ENCODE results near the gene USP24.
"Not testable (repeated sequence)": the region's sequence is repeated elsewhere in the genome, so short reads cannot be mapped to it uniquely, and the experiment has no call there.

USP24 gene

GRCh38 chr1:55232448-55233144, 17.4 kb upstream of the USP24 start:
- no peak for DNase-seq (ENCODE audit: low read depth)

- DNase-seq (ENCODE audit: low read depth): no peak
Observed at GRCh38 chr1:55231745-55232144, 16.6 kb upstream of the USP24 start.

GRCh38 chr1:55230659-55231058, 15.5 kb upstream of the USP24 start:
- DNase-seq (ENCODE audit: low read depth): no peak

- DNase-seq (ENCODE audit: low read depth): not testable (repeated sequence)
Observed at GRCh38 chr1:55229726-55230125, 14.6 kb upstream of the USP24 start.

GRCh38 chr1:55225228-55225627, 10.1 kb upstream of the USP24 start:
- no peak for DNase-seq (ENCODE audit: low read depth)

GRCh38 chr1:55224729-55225128, 9.6 kb upstream of the USP24 start:
- no peak for DNase-seq (ENCODE audit: low read depth)

- no peak for DNase-seq (ENCODE audit: low read depth)
Observed at GRCh38 chr1:55222152-55222551, 7.0 kb upstream of the USP24 start.

GRCh38 chr1:55217226-55217986, 2.2 kb upstream of the USP24 start:
- DNase-seq (ENCODE audit: low read depth): no peak

- no peak for DNase-seq (ENCODE audit: low read depth)
Observed at GRCh38 chr1:55216096-55216495, 932 bp upstream of the USP24 start.

- peak; percentile 3 for DNase-seq (ENCODE audit: low read depth)
Observed at GRCh38 chr1:55214934-55215193, 300 bp downstream of the USP24 start.

- DNase-seq (ENCODE audit: low read depth): peak; percentile 8
Observed at GRCh38 chr1:55214212-55214933, 791 bp downstream of the USP24 start.

- DNase-seq (ENCODE audit: low read depth): peak; percentile 6
Observed at GRCh38 chr1:55213885-55214211, 1.3 kb downstream of the USP24 start.

GRCh38 chr1:55213151-55213884, 1.8 kb downstream of the USP24 start:
- no peak for DNase-seq (ENCODE audit: low read depth)

- DNase-seq (ENCODE audit: low read depth): no peak
Observed at GRCh38 chr1:55212349-55213150, 2.6 kb downstream of the USP24 start.

- no peak for DNase-seq (ENCODE audit: low read depth)
Observed at GRCh38 chr1:55211863-55212262, 3.3 kb downstream of the USP24 start.

- DNase-seq (ENCODE audit: low read depth): no peak
Observed at GRCh38 chr1:55210990-55211801, 4.0 kb downstream of the USP24 start.

- DNase-seq (ENCODE audit: low read depth): no peak
Observed at GRCh38 chr1:55209247-55209646, 5.9 kb downstream of the USP24 start.

GRCh38 chr1:55206210-55206609, 9.0 kb downstream of the USP24 start:
- DNase-seq (ENCODE audit: low read depth): no peak

- DNase-seq (ENCODE audit: low read depth): no peak
Observed at GRCh38 chr1:55204997-55205396, 10.2 kb downstream of the USP24 start.

GRCh38 chr1:55203064-55203463, 12.1 kb downstream of the USP24 start:
- no peak for DNase-seq (ENCODE audit: low read depth)

- DNase-seq (ENCODE audit: low read depth): no peak
Observed at GRCh38 chr1:55200667-55201066, 14.5 kb downstream of the USP24 start.
